ENCODE measurements around the gene COPS4.
A peak's percentile ranks its signal among the peaks of the same experiment; 100 is the strongest.

COPS4 gene

DNA sequence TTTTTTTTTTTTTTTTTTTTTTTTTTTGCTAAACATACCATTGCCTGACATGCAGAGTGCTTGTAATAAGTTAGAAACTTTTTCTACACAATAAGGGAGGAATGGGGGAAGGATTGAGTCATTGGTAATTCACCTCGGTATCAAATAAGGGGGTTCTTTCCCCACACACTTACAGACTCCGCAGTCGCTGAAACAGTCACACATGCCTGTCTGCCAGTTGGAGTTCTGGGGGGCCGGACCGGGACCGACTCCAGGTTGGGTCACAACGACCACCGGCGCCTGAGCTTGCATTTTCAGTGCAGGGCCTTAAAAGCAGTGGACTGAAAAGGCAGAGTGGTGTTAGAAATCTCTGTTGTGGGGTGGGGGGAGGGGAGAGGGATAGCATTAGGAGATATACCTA lies 72.6 kb downstream of the COPS4 start:
- H3K9me2 ChIP-seq (replicated peaks; ENCODE audit: insufficient read depth, low read length), result no peaks in the 10 kb centered on the region
- no peaks in the 10 kb centered on the region for H3K9me3 ChIP-seq (replicated peaks; ENCODE audit: insufficient read depth, low read length)
- no peaks in the 10 kb centered on the region for H3K27me3 ChIP-seq (replicated peaks; ENCODE audit: insufficient read depth, low read length)
- H2AFZ ChIP-seq (ENCODE audit: low read length), result no peak overlapping the region
- H3K27ac ChIP-seq (ENCODE audit: low read length), result no peak overlapping the region
- no peak overlapping the region for H3K4me2 ChIP-seq (ENCODE audit: low read depth, low read length)
- no peaks in the 10 kb centered on the region for H3K79me2 ChIP-seq (ENCODE audit: low read length)
- no peak overlapping the region for H3K9ac ChIP-seq (ENCODE audit: low read length)
- no peak for DNase-seq
- H4K20me1 ChIP-seq (ENCODE audit: insufficient read depth, low read length), result no peaks in the 10 kb centered on the region
- H3F3A ChIP-seq (ENCODE audit: insufficient read depth, low read length), result peaks cover 16% of the 10 kb centered on the region; the same call in 1 of the 2 replicates
- peaks cover 17% of the 10 kb centered on the region for H3K4me1 ChIP-seq (ENCODE audit: low read length)
- no peak for TF ChIP-seq CTCF (IDR thresholded peaks at IDR 0.05; ENCODE audit: low read length)
- no peak for TF ChIP-seq EZH2phosphoT487 (IDR thresholded peaks at IDR 0.05; ENCODE audit: low read length)
- TF ChIP-seq EZH2 (optimal IDR thresholded peaks at IDR 0.05; ENCODE audit: low read depth, low read length), result no peak
- no peak overlapping the region for H3K4me3 ChIP-seq (ENCODE audit: low read length)
- no peaks in the 10 kb centered on the region for H3K36me3 ChIP-seq (replicated peaks; ENCODE audit: insufficient read depth, low read length)

DNA sequence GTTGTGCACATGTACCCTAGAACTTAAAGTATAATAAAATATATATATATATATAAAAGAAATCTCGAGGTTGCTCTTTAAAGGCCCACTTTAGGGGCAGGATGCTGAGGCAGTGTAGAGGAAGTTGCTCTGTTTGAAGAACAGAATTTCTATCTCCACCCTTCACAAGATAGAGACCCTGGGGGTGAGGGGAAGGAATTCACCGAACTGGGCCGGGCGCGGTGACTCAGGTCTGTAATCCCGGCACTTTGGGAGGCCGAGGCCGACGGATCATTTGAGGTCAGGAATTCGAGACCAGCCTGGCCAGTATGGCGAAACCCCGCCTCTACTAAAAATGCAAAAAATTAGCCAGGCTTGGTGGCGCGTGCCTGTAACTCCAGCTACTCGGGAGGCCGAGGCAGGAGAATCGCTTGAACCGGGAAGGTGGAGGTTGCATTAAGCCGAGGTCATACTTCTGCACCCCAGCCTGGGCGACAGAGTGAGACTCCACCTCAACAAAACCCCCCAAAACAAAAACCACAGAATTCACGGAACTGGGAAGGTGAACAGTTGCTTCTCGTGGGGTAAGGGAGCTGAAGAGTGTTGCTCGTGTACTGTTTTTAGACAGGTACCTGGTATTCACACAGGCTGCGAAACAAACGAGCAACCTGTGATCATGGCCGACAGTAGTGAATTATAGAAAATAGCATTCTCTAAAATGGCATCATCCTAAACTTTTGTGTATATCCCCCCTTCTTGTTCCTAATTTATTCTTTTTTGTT lies 73.3 kb downstream of the COPS4 start:
- Histone ChIP-seq H3K27ac (ENCODE audit: low read length) (no peak overlapping the region), H3K79me2 (ENCODE audit: low read length) (no peaks in the 10 kb centered on the region), H3K4me3 (ENCODE audit: low read length) (no peak overlapping the region), H4K20me1 (ENCODE audit: insufficient read depth, low read length) (no peaks in the 10 kb centered on the region), H3K4me2 (ENCODE audit: low read depth, low read length) (no peak overlapping the region), H3F3A (ENCODE audit: insufficient read depth, low read length) (peaks cover 21% of the 10 kb centered on the region; the same call in 1 of the 2 replicates), H3K9ac (ENCODE audit: low read length) (no peak overlapping the region), H2AFZ (ENCODE audit: low read length) (no peak overlapping the region), H3K27me3 (replicated peaks; ENCODE audit: insufficient read depth, low read length) (no peaks in the 10 kb centered on the region), H3K36me3 (replicated peaks; ENCODE audit: insufficient read depth, low read length) (no peaks in the 10 kb centered on the region), H3K9me3 (replicated peaks; ENCODE audit: insufficient read depth, low read length) (no peaks in the 10 kb centered on the region), H3K9me2 (replicated peaks; ENCODE audit: insufficient read depth, low read length) (no peaks in the 10 kb centered on the region), H3K4me1 (ENCODE audit: low read length) (peaks cover 19% of the 10 kb centered on the region)
- no peak for DNase-seq
- TF ChIP-seq CTCF (IDR thresholded peaks at IDR 0.05; ENCODE audit: low read length) (no peak), EZH2phosphoT487 (IDR thresholded peaks at IDR 0.05; ENCODE audit: low read length) (no peak), EZH2 (optimal IDR thresholded peaks at IDR 0.05; ENCODE audit: low read depth, low read length) (no peak)

DNA sequence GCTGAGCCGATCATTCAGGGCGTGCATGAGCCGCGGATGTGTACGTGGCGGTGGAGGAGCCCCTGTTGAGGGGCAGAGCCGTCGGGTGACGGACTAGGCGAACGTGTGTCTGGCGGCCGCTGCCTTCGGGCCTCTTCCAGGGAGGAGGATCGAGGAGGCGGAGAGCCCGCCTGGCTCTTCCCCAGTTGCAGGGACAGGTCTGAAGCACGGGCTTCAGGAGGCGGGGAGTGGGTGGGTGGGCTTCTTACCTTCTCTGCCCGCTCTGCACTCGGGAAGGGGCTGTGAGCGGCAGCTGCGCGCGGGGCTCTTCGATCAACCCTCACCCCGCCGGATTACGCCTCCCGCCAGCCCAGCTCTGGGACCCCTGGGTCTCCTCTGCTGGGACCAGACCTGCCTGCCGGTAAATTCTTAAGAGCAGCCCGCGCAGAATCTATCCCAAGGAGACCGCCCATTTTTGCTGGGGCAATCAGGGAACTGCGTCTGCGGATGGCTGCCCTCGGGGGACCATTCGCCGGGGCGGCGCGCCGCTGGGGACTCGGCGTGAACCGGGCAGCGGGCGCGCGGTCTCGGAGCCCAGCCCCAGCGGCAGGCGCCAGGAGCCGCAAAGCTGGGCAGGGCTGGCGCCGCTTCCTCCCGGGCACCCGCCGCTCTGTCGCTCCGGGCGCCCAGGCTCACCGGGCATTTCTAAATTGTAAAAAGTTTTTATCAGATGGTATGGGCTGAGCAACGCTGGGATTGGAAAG lies 74.7 kb downstream of the COPS4 start:
- TF ChIP-seq EZH2phosphoT487 (IDR thresholded peaks at IDR 0.05; ENCODE audit: low read length), result no peak
- TF ChIP-seq EZH2 (optimal IDR thresholded peaks at IDR 0.05; ENCODE audit: low read depth, low read length), result no peak
- no peak for TF ChIP-seq CTCF (IDR thresholded peaks at IDR 0.05; ENCODE audit: low read length)
- no peaks in the 10 kb centered on the region for H4K20me1 ChIP-seq (ENCODE audit: insufficient read depth, low read length)
- peaks cover 23% of the 10 kb centered on the region for H3K4me1 ChIP-seq (ENCODE audit: low read length)
- peak overlapping the region; percentile 62 for H2AFZ ChIP-seq (ENCODE audit: low read length)
- DNase-seq, result peak; percentile 45
- no peaks in the 10 kb centered on the region for H3K27me3 ChIP-seq (replicated peaks; ENCODE audit: insufficient read depth, low read length)
- H3K4me3 ChIP-seq (ENCODE audit: low read length), result peak overlapping the region; percentile 67
- H3K4me2 ChIP-seq (ENCODE audit: low read depth, low read length), result peak overlapping the region; percentile 72
- no peaks in the 10 kb centered on the region for H3K9me2 ChIP-seq (replicated peaks; ENCODE audit: insufficient read depth, low read length)
- peak overlapping the region; percentile 46 for H3K9ac ChIP-seq (ENCODE audit: low read length)
- H3K9me3 ChIP-seq (replicated peaks; ENCODE audit: insufficient read depth, low read length), result no peaks in the 10 kb centered on the region
- no peaks in the 10 kb centered on the region for H3K36me3 ChIP-seq (replicated peaks; ENCODE audit: insufficient read depth, low read length)
- H3K27ac ChIP-seq (ENCODE audit: low read length), result peak overlapping the region; percentile 57; the same call in 1 of the 2 replicates
- no peaks in the 10 kb centered on the region for H3K79me2 ChIP-seq (ENCODE audit: low read length)
- H3F3A ChIP-seq (ENCODE audit: insufficient read depth, low read length), result peaks cover 27% of the 10 kb centered on the region
